Activated naive CD4-positive, alpha-beta T cell treated with anti-CD3 and anti-CD28 coated beads, Interleukin-2, amount 50 U/mL, for 16 hours (primary cell): Measurements from ENCODE around the gene TYW1.
A peak's percentile ranks its signal among the peaks of the same experiment; 100 is the strongest.
"Not testable (repeated sequence)": the region's sequence is repeated elsewhere in the genome, so short reads cannot be mapped to it uniquely, and the experiment has no call there.

Experiments used
- DNase-seq: peaks from one replicate; pipeline ENCODE4 v3.0.0-alpha.2; 2020

The TYW1 gene

DNA sequence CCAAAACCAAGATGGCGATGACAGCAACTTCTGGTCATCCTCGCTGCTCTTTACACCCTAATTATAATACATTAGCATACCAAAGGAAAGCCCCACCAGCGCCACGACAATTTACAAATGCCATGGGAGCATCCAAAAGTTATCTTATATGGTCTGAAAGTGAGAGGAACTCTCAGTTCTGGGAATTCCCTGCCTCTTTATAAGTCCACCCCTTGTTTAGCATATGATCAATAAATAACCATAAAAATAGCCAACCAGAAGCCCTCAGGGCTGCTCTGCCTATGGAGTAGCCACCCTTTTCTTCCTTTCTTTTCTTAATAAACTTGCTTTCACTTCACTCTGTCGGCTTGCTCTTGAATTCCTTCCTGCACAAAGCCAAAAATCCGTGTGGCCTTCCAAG, 262.7 kb downstream of the TYW1 start:
- not testable (repeated sequence) for DNase-seq

DNA sequence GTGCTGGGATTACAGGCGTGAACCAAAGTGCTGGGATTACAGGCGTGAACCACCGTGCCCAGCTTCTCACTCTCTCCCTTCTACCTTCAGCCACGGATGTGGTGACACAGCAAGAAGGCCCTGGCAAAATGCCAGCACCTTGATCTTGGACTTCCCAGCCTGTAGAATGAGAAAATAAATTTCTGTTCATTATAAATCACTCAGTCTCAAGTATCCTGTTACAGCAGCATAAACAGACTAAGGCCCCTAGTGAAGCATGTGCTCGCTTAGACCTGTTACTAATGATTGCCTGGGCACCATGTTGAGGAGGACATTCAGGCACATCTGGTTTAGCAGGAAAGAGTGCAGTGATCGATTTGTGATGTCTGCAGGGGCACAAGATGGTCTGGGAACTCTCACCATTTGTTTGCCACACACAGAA, 263.5 kb downstream of the TYW1 start:
- peak; percentile 11 for DNase-seq

DNA sequence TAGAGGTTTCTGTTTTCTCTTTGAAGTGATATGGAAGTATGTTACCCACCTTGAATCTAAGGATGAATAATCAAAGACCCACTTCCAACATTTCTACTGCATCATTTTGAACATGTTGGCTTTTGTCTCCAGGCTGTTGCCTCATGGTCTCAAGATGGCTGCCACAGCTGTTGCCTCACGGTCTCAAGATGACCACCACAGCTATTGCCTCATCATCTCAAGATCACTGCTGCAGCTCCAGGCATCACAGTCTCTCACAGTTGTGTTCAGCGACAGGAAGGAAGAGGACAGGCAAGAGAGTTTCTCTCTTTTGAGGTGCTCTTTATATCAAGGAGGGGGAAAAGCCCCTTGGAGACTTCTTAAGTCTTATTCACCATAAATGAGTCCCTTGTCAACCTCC, 267.4 kb downstream of the TYW1 start:
- DNase-seq: not testable (repeated sequence)

DNA sequence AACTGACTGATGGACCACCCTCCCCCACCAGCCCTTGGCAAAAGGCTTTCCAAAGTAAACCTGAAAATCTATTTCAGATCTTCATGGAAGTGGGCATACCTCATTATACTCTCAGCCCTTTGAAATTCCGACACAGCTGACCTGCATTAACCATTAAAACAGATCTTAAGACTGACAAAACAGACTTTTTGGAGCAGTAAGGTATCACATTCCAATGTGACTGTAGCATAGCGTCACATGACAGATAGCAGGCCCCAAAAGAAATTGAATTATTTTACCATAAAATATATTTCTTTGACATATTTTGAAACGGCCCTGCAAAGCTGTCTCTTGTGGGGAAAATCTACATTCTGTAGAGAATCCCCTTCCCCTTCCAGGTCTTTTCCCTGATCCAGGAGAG, 269.4 kb downstream of the TYW1 start:
- not testable (repeated sequence) for DNase-seq

DNA sequence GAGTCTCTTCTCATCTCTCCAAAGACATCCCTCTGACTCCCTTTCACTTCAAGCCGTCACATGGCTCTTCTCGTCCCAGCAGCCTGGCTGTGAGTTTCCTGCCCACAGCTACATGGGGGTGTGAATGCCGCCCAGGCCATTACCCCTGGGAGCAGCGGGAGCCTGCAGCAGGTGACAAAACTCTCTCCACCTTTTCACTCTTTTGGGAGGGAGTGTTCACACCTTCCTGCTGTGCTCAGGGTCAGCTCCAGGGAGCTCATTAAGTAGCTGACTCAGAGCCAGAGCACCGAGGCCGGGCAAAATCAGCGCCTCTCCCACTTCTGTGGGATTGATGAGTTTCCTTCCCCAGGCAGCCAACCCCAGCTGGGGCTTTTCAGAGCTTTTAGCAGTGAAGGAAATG, 271.3 kb downstream of the TYW1 start:
- no peak for DNase-seq

DNA sequence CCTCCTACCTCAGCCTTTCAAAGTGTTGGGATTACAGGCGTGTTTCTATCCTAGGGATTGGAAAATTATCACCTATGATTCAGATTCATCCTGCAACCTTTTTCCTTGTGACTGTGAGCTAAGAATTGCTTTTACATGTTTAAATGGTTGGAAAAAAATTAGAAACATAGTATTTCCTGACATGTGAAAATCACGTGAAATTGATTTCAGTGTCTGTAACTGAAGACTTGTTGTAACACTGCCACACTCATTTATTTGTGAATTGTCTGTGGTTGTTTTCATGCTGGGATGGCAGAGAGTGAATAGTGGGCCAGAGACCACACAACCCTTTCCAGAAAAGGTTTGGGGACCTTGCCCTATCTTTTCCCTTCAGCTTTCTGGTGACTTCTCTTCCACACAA, 273.3 kb downstream of the TYW1 start:
- not testable (repeated sequence) for DNase-seq
